Endothelial cell of umbilical vein (primary cell): Measurements from ENCODE around the gene DNAJB11. TPM values are rescaled to one million over a fixed set of nuclear protein-coding genes. Genes with fewer than 3 reads are reported as not detected.
"Not testable (repeated sequence)": the region's sequence is repeated elsewhere in the genome, so short reads cannot be mapped to it uniquely, and the experiment has no call there.

Experiments used
- BruUV-seq: library from RNA; stranded (reverse); fragments of 400-500 nt; replicated peaks from 2 replicates; lab custom pipeline; 2021; lab: Mats Ljungman, UMichigan
- CTCF ChIA-PET: fragments of 300-600, 350-600 bp; sonication (Branson Sonifier 250); formaldehyde crosslinking; loops from one replicate; lab custom pipeline; 2021; ENCODE audit warnings: antibody characterized with exemption, inconsistent platforms; lab: Charles Lee
- POLR2A ChIA-PET: fragments of 300-600, 350-600 bp; sonication (Branson Sonifier 250); formaldehyde crosslinking; loops from one replicate; lab custom pipeline; 2021; ENCODE audit warnings: antibody characterized with exemption, inconsistent platforms; lab: Charles Lee
- DNase-seq: peaks from one replicate; pipeline ENCODE4 v3.0.0-alpha.2; 2011; ENCODE audit warnings: low read depth, low spot score
- FAIRE-seq: peaks from 2 replicates; lab custom pipeline; 2011; peaks lifted over from hg19 to GRCh38; lab: Jason Lieb, UNC
- H2AFZ ChIP-seq: 2 replicates; pipeline ENCODE4 v1.6.0; 2012; ENCODE audit warnings: low read depth, low read length, control low read depth, inconsistent platforms
- H3K27ac ChIP-seq: 2 replicates; pipeline ENCODE4 v1.5.1; 2011; ENCODE audit warnings: low read depth, mild to moderate bottlenecking, control low read depth, low read length, moderate library complexity; ENCODE audit not compliant: insufficient read depth
- H3K27me3 ChIP-seq, 2 experiments: 2 replicates each; pipeline versions ENCODE4 v1.6.0 to v1.6.1; 2011; ENCODE audit warnings: low read length in 2 of 2, mixed read lengths in 1 of 2; ENCODE audit not compliant: control insufficient read depth in 2 of 2, insufficient read depth in 2 of 2
- H3K36me3 ChIP-seq, 2 experiments: 2 replicates in 1 of 2; 3 replicates in 1 of 2; pipeline ENCODE4 v1.5.1; 2011; ENCODE audit warnings: low read length in 2 of 2, mild to moderate bottlenecking in 1 of 2, moderate library complexity in 1 of 2; ENCODE audit not compliant: control insufficient read depth in 2 of 2, insufficient read depth in 2 of 2; ENCODE audit errors: extremely low read depth in 1 of 2
- H3K4me1 ChIP-seq: 3 replicates; pipeline ENCODE4 v1.5.1; 2011; ENCODE audit warnings: mild to moderate bottlenecking, low read length; ENCODE audit not compliant: control insufficient read depth, insufficient read depth; ENCODE audit errors: extremely low read depth
- H3K4me2 ChIP-seq: 2 replicates; pipeline ENCODE4 v1.6.1; 2011; ENCODE audit warnings: low read length, control low read depth, mixed read lengths; ENCODE audit not compliant: insufficient read depth
- H3K4me3 ChIP-seq, 3 experiments: fragments of 200-600 bp in 1 of 3; sonication (generic), shearing (Covaris generic) in 1 of 3; replicated peaks in 1 of 3; 2 replicates each; pipeline ENCODE4 v1.5.1; 2011 to 2016; ENCODE audit warnings: control low read depth in 3 of 3, low read length in 3 of 3, mild to moderate bottlenecking in 2 of 3, inconsistent platforms in 1 of 3, low read depth in 1 of 3, moderate library complexity in 1 of 3; ENCODE audit not compliant: insufficient read depth in 1 of 3
- H3K79me2 ChIP-seq: 2 replicates; pipeline ENCODE4 v1.6.0; 2012; ENCODE audit warnings: low read length, inconsistent platforms; ENCODE audit not compliant: control insufficient read depth, insufficient read depth
- H3K9ac ChIP-seq: replicated peaks from 2 replicates; pipeline ENCODE3; 2011; ENCODE audit warnings: low read length, control low read depth; ENCODE audit not compliant: insufficient read depth; ENCODE audit errors: extremely low read depth
- H3K9me1 ChIP-seq: replicated peaks from 3 replicates; pipeline ENCODE4 v1.6.0; 2011; ENCODE audit warnings: mild to moderate bottlenecking, low read length; ENCODE audit not compliant: control insufficient read depth, insufficient read depth; ENCODE audit errors: extremely low read depth
- H3K9me3 ChIP-seq: replicated peaks from 2 replicates; pipeline ENCODE4 v1.5.1; 2012; ENCODE audit warnings: low read length, inconsistent platforms; ENCODE audit not compliant: control insufficient read depth, insufficient read depth
- H4K20me1 ChIP-seq: replicated peaks from 2 replicates; pipeline ENCODE3; 2011; ENCODE audit warnings: mild to moderate bottlenecking, low read length; ENCODE audit not compliant: control insufficient read depth, insufficient read depth; ENCODE audit errors: extremely low read depth
- CTCF ChIP-seq, 2 donors: IDR thresholded peaks; 1 replicate in 1 of 2; 2 replicates in 1 of 2; pipeline ENCODE4 v1.5.1; 2011; ENCODE audit warnings: low read length in 2 of 2, mild to moderate bottlenecking in 2 of 2, moderate library complexity in 2 of 2, control low read depth in 1 of 2, inconsistent platforms in 1 of 2, low read depth in 1 of 2; ENCODE audit not compliant: insufficient read depth in 1 of 2; ENCODE audit errors: extremely low read depth in 1 of 2
- EZH2 ChIP-seq: IDR thresholded peaks from 2 replicates; pipeline ENCODE4 v1.6.1; 2012; ENCODE audit warnings: borderline replicate concordance, low read depth, mild to moderate bottlenecking, moderate library complexity, low read length, inconsistent platforms; ENCODE audit not compliant: severe bottlenecking
- FOS ChIP-seq: IDR thresholded peaks from 2 replicates; pipeline ENCODE4 v1.6.1; 2011; ENCODE audit warnings: mild to moderate bottlenecking, low read length, moderate library complexity, borderline replicate concordance; ENCODE audit not compliant: insufficient read depth
- GATA2 ChIP-seq: IDR thresholded peaks from 2 replicates; pipeline ENCODE4 v1.7.0; 2011; ENCODE audit warnings: low read depth, mild to moderate bottlenecking, moderate library complexity, mixed read lengths, low read length; ENCODE audit not compliant: insufficient read length, insufficient read depth
- JUN ChIP-seq: IDR thresholded peaks from 2 replicates; pipeline ENCODE4 v1.6.1; 2011; ENCODE audit warnings: borderline replicate concordance, low read depth; ENCODE audit not compliant: insufficient read length, insufficient read depth
- MYC ChIP-seq: IDR thresholded peaks from one replicate; pipeline ENCODE4 v1.6.1; 2011; ENCODE audit warnings: mild to moderate bottlenecking, low read depth, low read length
- POLR2A ChIP-seq: IDR thresholded peaks from 2 replicates; pipeline ENCODE4 v1.6.1; 2012; ENCODE audit warnings: low read depth, mild to moderate bottlenecking, control low read depth, low read length
- POLR2AphosphoS5 ChIP-seq: IDR thresholded peaks from 2 replicates; pipeline ENCODE4 v1.6.1; 2012; ENCODE audit warnings: low read depth, mild to moderate bottlenecking, control low read depth, low read length, moderate library complexity; ENCODE audit not compliant: insufficient read depth
- dilution Hi-C: fragments of 300-500 bp; cut with MboI; formaldehyde crosslinking; loops from one replicate; pipeline ENCODE4 v1.15.0; 2019; ENCODE audit warnings: low sequenced_read_pairs; ENCODE audit not compliant: extremely low pct_ligation_motif_present
- intact Hi-C: fragments of 100-400 bp; cut with micrococcal nuclease; formaldehyde crosslinking; loops from one replicate; pipeline ENCODE4 v1.10.0; 2022
- polyA plus RNA-seq, 4 experiments: library from polyadenylated mRNA; depleted of rRNA in 3 of 4; stranded (reverse) in 3 of 4; unstranded in 1 of 4; fragments of >200 nt; gene quantifications; 2 replicates each; pipeline versions ENCODE4 v1.2.1 to v1.2.3, GENCODE V29; 2011 to 2012; ENCODE audit warnings: missing spikeins in 1 of 4
- total RNA-seq: library from RNA; stranded (reverse); gene quantifications from 2 replicates; pipeline ENCODE4 v1.2.3, GENCODE V29; 2021
- TF ChIP-seq, protein P1 (sequence below): IDR thresholded peaks from 2 replicates; pipeline ENCODE4 v1.6.1; 2011; ENCODE audit not compliant: insufficient read depth, insufficient read length

The DNAJB11 gene
- total and polyA plus RNA-seq, 2 donors (not counting 3 experiments of a cell fraction or from before 2014, with no cell fraction given), result 39.5 to 87.6 TPM

- H3K4me3 ChIP-seq, result no peak overlapping the region
- H3K27me3 ChIP-seq, result no peaks in the 10 kb centered on the region
- no peaks in the 10 kb centered on the region for H4K20me1 ChIP-seq
- no peak overlapping the region for H3K4me2 ChIP-seq
- H3K36me3 ChIP-seq, result no peaks in the 10 kb centered on the region
- dilution Hi-C loops (no loop called here), intact Hi-C loops (no loop called here)
- H3K4me1 ChIP-seq, result no peaks in the 10 kb centered on the region
- no peaks in the 10 kb centered on the region for H3K9me3 ChIP-seq
- no peaks in the 10 kb centered on the region for H3K79me2 ChIP-seq
- H3K27ac ChIP-seq, result no peak overlapping the region
- TF ChIP-seq JUN (no peak), GATA2 (no peak), CTCF (IDR thresholded peaks at IDR 0.05; ENCODE audit: extremely low read depth in 1 of 2, insufficient read depth in 1 of 2, low read depth in 1 of 2, low read length in 2 of 2) (no peak), POLR2AphosphoS5 (no peak), EZH2 (no peak), MYC (no peak), FOS (no peak), POLR2A (no peak)
- TF ChIP-seq, protein P1, sequence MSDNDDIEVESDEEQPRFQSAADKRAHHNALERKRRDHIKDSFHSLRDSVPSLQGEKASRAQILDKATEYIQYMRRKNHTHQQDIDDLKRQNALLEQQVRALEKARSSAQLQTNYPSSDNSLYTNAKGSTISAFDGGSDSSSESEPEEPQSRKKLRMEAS, result no peak
- ChIA-PET CTCF (interaction anchor here (0.7 kb wide), 1 partner anchor 468 kb away, joined by 4 read pairs; no protein-coding TSS in a partner anchor), POLR2A (no interaction called here)
- no TSS peak for BruUV-seq
- no peak overlapping the region for H3K9ac ChIP-seq
- no peak for DNase-seq
- no peak overlapping the region for H2AFZ ChIP-seq
- FAIRE-seq, result no peak
- H3K9me1 ChIP-seq, result no peaks in the 10 kb centered on the region
Observed at GRCh38 chr3:186530415-186530814, 40.1 kb upstream of the DNAJB11 start.

DNA sequence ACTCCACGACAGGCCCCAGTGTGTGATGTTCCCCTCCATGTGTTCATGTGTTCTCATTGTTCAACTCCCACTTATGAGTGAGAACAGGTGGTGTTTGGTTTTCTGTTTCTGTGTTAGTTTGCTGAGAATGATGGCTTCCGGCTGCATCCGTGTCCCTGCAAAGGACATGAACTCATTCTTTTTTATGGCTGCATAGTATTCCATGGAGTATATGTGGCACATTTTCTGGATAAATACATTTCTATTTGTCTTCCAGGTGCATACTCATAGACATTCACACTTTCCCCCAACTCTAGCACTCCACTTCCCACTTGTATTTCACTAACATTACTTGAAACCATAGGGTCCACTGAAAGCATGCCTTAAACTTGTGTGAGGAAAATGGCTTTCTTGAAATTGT, 38.8 kb upstream of the DNAJB11 start:
- H3K4me3 ChIP-seq, dilution Hi-C loops, H2AFZ ChIP-seq, BruUV-seq, H3K36me3 ChIP-seq, POLR2A ChIA-PET, H3K27me3 ChIP-seq, H3K4me2 ChIP-seq, intact Hi-C loops, H4K20me1 ChIP-seq, FAIRE-seq, DNase-seq, H3K4me1 ChIP-seq, H3K9me3 ChIP-seq, H3K9ac ChIP-seq, H3K27ac ChIP-seq, H3K79me2 ChIP-seq, H3K9me1 ChIP-seq: not testable (repeated sequence)
- CTCF ChIA-PET, result interaction anchor here (1.6 kb wide), 2 partner anchors 10 to 548 kb away, joined by 4 to 10 read pairs; no protein-coding TSS in a partner anchor
